ENCODE results near the gene RORB. TPM values are rescaled to one million over a fixed set of nuclear protein-coding genes. Genes with fewer than 3 reads are reported as not detected.
"Not testable (repeated sequence)": the region's sequence is repeated elsewhere in the genome, so short reads cannot be mapped to it uniquely, and the experiment has no call there.

The RORB gene
- total RNA-seq, 1 donor from 2014 or later: 5.7 TPM

DNA sequence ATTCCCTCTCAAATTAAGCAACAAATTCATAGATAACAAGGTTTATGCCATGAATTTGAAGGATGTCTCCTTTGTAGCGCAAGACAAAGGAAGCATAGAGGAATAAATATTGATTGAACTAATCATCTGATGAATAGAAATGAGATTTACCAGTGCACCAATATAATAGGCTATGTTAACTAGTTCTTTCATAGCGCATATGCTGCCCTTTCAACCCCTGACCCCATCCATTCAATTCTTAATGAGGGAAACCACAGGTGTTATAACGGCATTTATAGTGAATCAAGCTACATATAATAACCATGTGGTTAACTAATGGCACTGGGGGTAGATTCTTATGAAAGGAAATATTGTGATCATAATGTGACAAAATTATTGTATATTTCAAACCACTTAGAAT lies 6.5 kb downstream of the RORB start:
- ATAC-seq (ENCODE audit: poor library complexity): no peak
- intact Hi-C loops (cut with DNase I): no loop called here
- DNase-seq: no peak

DNA sequence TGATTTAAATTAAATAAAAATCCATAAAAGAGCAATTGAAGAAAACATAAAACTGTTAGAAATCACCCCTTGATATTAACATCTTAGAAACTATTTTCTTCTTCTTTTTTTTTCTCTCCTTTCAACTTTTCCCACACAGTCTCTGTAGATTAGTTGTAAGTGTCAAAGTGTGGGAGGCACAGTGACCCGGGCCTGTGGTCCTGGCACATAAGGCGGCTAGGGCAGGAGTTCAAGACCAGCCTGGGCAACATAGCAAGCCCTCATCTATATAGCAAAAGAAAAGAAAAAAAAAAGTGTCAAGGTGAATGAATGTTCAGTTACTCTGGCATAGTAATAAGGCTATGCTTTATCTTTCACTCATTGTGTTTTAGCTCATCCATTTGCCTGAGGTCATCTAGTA lies 14.2 kb downstream of the RORB start:
- DNase-seq (no peak), ATAC-seq (ENCODE audit: poor library complexity) (no peak)
- intact Hi-C loops (cut with DNase I): no loop called here

DNA sequence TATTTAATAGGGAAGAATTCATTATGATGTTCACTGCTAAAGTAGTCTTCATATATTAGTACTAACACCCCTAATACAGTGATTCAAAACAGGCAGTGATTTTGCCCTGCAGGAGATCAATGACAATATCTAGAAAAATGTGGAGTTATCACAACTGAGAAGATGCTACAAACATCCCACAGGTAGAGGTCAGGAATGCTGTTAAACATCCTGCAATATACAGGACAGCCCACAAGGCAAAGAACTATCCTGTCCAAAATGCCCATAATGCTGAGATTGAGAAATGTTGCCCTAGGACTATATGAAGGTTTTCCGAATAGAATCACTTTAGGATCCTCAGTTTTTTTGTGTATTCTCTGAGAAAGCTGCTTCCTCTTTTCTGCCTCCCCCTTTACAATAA lies 15.3 kb downstream of the RORB start:
- intact Hi-C loops (cut with DNase I): no loop called here
- DNase-seq: no peak
- no peak for ATAC-seq (ENCODE audit: poor library complexity)

DNA sequence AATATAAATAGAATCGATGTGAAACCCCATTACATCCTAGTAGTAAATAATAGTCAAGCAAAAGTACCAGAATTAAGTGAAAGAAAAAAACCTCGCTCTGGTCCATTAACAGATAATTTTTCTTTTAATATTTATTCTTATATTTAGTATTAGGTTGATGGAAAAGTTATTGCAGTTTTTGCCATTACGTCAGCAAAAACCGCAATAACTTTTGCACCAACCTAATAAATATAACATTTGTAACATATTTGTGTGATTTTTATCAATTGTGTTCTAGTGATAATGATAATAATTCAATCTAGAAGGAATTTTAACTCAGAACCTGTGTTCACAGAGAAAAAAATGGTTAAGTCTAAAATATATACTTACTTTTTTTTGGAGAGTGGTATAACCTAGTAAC lies 16.1 kb downstream of the RORB start:
- no peak for ATAC-seq (ENCODE audit: poor library complexity)
- intact Hi-C loops (cut with DNase I): no loop called here

DNA sequence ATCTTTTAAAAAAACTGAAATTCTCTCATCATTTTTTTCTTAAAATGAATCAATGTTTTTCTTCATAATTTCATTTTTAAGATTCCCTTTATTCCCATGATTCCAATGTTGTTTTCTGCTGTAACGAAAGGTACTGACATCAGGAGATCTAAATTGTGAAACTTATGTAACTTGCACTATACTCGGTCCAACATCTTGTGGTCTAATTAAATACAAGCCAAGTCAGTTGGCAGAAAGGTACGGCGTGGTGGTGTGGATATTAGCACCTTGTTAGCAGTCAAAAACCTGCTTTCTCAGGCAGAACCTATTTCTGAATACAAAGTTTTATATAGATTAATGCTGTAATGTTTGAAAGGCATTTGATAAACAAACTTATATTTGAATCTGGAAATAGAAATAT lies 20.1 kb downstream of the RORB start:
- intact Hi-C loops (cut with DNase I): no loop called here
- DNase-seq: no peak
- peak; percentile 72 for ATAC-seq (ENCODE audit: poor library complexity)

More for the DNA sequence above, 16.1 kb downstream of the RORB start:
- DNase-seq: no peak

DNA sequence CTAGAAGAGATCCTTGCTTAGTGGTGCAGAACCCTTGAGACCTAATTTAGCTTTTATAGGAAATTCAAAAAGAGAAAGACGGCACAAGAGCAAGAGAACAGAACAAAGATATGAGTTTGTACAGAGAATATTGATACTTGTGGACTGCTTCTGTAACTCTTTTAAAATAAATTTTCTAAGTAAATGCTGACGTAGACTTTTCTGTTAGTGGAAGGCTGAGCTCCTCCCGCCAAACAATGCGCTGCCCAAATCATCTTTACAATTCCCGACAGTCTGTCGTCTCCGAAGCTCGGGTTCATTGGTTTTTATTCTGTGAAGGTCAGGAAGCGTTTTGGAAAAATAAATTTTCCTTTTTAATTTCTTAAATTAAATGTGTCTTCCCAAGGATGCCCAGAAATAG lies 22.3 kb downstream of the RORB start:
- DNase-seq (no peak), ATAC-seq (ENCODE audit: poor library complexity) (no peak)
- intact Hi-C loops (cut with DNase I): no loop called here

DNA sequence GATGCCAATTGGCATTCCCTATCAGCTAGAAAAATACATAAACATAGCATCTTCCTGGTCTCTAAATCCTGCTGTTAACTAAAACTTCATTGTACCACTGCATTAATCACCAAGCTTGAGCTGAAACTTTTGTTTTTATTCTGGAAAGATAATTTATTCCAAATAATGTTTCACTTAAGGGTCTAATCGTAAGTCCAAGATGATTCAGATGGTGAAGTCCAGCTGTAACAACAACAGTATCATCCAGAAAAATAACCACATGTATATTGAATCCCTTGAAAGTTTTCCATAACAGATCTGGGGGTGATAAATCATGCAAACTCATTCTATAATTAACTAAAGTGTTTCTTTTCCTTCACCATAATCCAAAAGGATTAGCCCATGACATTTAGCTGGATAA lies 23.9 kb downstream of the RORB start:
- intact Hi-C loops (cut with DNase I): no loop called here
- DNase-seq: no peak
- no peak for ATAC-seq (ENCODE audit: poor library complexity)

DNA sequence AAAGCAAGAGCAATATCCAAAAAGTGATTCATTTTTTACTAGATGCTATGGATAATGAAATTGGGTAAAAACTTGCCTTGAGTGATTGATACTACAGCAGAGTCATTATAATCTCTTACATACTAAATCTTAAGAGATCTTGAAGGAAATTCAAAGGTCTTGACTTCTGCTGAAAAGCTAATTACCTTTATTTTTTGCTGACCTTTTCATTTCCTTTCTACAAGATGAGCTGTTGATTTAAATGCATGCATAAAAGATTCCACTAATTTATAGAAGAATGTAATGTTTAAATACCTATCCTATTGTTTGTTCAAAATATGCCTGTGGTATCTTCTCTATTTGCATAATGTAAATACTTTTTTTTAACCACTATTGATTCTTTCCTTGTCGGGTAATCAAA lies 27.2 kb downstream of the RORB start:
- ATAC-seq (ENCODE audit: poor library complexity) (no peak), DNase-seq (no peak)
- intact Hi-C loops (cut with DNase I): no loop called here

DNA sequence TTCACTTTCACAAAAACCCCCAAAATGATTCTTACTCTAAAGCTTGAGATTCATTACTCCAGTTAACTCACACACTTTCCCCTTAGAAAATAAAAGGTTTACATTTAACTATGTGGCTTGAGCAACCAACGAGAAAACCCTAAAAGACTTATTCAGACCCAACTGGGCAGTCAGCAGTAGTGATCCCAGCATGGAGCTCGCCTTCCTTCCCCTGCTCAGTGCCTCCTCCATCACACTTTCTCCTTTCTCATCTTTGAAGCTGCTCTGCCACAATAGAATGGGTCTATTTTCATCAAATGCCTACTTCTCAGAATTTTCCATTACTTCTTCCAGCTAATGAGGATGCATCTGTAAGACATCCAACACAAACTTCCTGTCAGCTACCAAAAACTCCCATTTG lies 29.1 kb downstream of the RORB start:
- ATAC-seq (ENCODE audit: poor library complexity) (no peak), DNase-seq (no peak)
- intact Hi-C loops (cut with DNase I): no loop called here

DNA sequence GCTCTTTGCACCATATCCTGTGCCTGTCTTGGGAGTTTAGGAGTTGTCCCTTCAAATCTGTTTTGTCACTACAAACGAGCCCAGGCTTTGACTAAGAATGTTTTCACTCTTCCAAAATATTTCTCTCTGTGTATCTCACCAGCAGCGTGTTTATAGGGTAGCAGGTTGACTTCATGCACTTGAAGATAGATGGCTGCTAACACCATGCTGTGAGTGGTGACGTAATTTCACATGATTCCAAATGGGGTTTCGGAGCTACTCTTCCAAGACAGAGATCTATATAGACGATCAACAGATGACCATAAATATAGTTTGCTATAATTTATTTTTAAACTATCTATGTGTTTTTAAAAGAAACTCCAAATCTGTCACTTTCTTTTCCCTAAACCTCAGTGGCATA lies 30.6 kb downstream of the RORB start:
- intact Hi-C loops (cut with DNase I): no loop called here
- DNase-seq (no peak), ATAC-seq (ENCODE audit: poor library complexity) (no peak)

DNA sequence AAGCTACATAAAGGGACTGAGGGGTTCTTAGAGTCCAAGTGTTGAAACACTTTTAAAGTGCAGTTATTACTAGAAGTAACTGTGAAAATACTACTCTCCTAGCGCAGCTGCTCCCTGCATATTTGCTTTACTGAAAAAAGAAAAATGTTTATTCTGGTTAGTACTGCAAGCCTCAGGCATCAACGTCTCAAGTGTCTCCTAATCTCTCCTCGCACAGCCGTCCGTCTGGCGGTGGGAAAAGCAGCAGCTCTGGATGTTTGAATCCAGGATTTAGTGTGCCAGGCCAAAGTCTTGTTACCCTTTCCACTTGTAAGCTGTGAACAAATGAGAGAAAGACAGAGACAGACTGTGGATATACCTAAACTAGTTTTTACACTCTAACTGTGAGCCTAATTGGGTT lies 31.1 kb downstream of the RORB start:
- ATAC-seq (ENCODE audit: poor library complexity) (no peak), DNase-seq (no peak)
- intact Hi-C loops (cut with DNase I): no loop called here

DNA sequence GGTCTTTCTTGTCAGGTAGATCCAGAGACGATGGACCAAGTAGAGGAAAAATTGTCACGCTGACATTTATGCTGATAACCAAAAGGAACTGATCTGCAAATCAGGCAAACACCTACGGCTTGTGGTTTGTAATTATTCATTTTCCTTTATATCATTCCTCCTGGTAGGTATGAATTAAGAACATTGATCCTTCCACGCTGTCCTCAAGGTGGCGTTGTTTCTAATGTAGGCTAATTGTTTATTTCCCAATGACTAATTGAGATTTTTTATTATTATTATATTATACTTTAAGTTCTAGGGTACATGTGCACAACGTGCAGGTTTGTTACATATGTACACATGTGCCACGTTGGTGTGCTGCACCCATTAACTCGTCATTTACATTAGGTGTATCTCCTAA lies 33.3 kb downstream of the RORB start:
- intact Hi-C loops (cut with DNase I); DNase-seq; ATAC-seq (ENCODE audit: poor library complexity): not testable (repeated sequence)

DNA sequence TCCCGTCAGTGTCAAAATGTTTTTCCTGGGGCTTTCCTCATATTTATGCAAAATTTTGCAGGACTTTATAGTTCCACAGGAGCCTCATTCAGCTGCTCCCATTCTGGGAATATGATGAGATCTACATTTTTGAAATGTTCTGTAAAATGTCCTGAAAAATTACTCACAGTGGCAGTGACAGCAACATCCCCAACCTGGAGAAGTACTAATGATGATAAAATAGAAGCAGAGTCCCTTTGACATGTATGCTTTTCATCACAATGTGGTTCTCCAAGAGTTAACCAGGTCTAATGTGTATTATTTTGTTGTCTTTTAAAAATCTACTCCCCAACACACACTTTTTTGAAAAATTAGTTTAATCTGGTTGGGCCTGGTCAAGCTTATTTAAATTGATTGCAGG lies 36.1 kb downstream of the RORB start:
- DNase-seq: no peak
- no peak for ATAC-seq (ENCODE audit: poor library complexity)
- intact Hi-C loops (cut with DNase I): no loop called here

DNA sequence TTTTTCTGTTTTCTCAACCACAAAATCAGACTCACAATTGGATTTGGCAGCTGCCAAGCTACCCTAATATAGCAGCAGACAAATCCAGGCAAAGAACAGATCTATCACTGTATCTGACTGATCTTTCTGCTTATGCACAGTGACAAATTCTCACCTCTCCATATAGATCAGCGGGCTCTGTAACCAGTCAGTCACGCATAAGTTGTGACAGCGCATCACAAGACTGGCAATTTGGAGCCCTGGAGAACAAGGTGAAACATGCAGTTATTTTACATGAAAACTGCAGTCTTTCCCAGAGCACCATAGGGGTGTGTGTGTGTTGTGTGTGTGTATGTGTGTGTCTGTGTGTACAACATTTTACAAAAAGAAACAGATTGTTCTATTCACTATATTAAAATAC lies 37.7 kb downstream of the RORB start:
- ATAC-seq (ENCODE audit: poor library complexity): no peak
- intact Hi-C loops (cut with DNase I): no loop called here
- no peak for DNase-seq

DNA sequence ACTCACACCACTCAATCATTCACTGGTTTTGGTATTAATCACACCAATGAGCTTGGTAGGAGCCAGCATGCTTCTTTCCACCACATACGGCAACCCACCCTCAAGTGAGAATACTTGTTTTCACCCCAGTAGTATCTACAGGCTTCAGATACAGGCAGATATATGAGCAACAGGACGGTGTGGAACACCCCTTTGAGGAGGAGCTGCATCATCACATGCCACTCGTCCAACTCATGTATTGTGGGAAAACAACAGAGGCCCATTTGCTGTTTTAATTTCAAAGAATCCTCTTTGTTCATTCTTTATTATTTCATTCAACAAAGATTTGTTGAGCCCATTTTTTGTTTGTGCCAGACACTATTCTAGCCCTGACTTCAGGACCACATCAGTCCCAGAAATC lies 46.0 kb downstream of the RORB start:
- intact Hi-C loops (cut with DNase I): no loop called here
- ATAC-seq (ENCODE audit: poor library complexity) (no peak), DNase-seq (no peak)

DNA sequence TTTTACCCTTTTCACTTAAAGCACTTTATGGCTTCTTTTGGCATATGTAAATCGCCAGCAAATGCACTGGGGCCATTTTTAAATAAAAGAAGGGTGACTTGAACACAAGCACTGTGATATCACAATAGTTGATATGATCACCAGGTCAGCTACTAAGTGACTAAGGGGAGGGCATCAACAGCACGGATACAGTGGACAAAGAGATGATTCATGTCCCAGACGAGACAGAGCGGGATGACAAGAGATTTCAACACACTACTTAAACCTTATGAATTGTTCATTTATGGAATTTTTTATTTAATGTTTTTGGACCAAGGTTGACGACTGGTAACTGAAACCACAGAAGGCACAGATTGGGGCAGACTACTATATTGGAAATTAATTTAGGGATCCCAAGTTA lies 54.1 kb downstream of the RORB start:
- no peak for DNase-seq
- ATAC-seq (ENCODE audit: poor library complexity): no peak
- intact Hi-C loops (cut with DNase I): no loop called here

DNA sequence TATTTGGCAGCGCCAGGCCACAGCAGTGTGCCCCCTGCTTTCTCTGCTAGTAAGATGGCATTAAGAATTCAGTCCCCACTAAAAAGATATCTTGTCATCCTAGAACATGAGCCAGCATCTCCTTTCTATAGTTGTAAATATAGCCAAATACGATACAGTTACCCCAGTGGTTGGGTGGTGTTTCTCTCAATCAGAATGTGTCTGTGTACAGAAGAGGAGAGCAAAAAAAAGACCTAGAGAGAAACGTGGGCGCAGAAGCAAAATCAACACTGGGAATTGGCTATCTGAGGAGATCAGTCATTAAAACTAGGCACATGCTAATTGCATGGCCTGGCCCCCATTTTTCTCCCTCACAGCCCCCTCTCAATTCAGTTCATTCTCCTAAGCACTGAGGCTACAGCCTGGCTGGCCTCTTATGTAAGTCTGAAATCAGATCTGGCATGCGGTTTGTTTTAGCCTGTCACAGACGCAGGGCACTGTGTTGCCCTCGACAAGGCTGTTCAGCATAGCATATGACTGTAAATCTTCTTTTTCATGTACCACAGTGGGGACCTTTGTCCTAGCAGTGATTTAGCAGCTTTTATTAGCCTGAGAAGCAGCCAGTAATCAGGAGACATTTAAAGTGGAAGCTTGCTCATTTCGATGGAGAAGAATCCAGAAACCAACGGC lies 57.8 kb downstream of the RORB start:
- no peak for DNase-seq
- intact Hi-C loops (cut with DNase I): no loop called here
- peak; percentile 87 for ATAC-seq (ENCODE audit: poor library complexity)

DNA sequence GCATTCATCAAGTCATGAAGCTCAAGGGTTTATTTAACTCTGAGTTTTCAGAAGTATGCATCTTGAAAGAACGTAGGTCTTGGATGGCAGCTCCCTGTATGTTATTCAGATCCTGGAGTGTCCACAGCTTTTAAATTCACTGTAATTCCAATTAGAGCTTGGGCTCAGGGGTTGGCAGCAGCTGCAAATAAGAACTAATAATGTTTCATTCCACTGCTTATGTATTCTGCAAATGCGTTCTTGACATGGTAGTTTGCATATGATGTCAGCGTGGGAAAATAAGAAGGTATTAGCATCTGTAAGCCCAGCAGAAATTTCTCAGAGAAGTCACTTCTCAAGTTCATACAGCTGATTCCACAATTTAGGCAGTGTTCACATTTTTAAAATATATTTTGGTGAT lies 58.4 kb downstream of the RORB start:
- peak; percentile 23 for ATAC-seq (ENCODE audit: poor library complexity)
- no peak for DNase-seq
- intact Hi-C loops (cut with DNase I): no loop called here

DNA sequence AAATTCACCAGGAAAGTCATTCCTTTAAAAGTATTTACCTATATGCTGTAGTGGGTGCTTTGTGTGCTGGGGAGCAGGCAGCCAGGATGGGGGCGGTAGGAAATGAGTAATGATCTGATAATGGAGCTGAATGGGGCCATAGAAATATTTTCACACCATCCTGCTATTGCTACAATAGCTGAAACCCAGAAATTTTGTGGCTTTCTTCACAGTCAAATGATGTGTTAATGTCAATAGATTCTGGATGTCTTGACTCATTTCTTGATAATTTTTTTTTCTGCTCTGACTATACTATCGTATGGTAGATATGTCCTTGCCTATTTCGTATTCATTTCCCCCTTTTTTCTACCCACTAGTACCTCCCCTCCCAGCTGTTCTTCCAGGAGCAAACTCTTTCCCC lies 59.5 kb downstream of the RORB start:
- no peak for ATAC-seq (ENCODE audit: poor library complexity)
- intact Hi-C loops (cut with DNase I): no loop called here

DNA sequence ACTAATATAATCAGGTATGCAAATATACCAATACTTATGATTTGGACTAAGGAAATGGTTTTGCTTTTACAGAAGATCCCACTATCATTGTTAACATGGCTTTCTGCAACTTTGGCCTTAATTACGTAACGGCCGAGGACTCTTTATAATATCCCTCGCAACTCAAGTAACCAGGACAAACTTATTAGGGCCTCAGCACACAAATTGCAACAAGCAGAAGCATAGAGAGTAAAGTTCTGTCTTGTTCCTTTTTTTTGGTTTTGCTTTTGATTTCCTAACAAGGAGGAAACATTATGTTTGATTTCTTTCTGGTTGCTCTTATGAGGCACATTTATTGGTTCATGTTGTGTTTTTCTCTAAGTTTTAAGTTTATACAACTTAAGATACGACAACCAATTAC lies 60.4 kb downstream of the RORB start:
- no peak for ATAC-seq (ENCODE audit: poor library complexity)
- no peak for DNase-seq
- intact Hi-C loops (cut with DNase I): no loop called here

More for the DNA sequence above, 59.5 kb downstream of the RORB start:
- DNase-seq: no peak

DNA sequence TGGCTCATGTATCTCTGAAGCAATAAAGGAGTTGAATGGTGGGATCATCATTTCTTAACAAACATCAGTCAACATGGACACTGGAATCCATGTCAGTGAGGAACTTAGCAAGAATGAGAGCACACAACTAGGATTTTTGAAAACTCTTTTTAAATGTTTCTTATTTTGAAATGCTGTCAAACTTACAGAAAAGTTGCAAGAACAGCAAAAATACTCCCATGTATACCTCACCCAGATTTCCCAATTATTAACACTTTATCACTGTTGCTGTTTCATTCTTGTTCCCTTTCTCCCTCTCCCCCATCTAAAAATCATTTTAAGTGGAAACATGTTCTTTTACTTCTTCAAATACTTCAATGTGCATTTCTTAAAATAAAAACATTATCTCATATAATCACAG lies 65.5 kb downstream of the RORB start:
- DNase-seq: no peak
- ATAC-seq (ENCODE audit: poor library complexity): no peak
- intact Hi-C loops (cut with DNase I): no loop called here

Data from Right ventricle myocardium superior (tissue), 1 donor.